ENCODE measurements around the gene SERPINB2. TPM values are rescaled to one million over a fixed set of nuclear protein-coding genes. Genes with fewer than 3 reads are reported as not detected.
A peak's percentile ranks its signal among the peaks of the same experiment; 100 is the strongest.

SERPINB2 gene
- total RNA-seq, 4 donors from 2014 or later, result 138 to 309 (median 189) TPM

DNA sequence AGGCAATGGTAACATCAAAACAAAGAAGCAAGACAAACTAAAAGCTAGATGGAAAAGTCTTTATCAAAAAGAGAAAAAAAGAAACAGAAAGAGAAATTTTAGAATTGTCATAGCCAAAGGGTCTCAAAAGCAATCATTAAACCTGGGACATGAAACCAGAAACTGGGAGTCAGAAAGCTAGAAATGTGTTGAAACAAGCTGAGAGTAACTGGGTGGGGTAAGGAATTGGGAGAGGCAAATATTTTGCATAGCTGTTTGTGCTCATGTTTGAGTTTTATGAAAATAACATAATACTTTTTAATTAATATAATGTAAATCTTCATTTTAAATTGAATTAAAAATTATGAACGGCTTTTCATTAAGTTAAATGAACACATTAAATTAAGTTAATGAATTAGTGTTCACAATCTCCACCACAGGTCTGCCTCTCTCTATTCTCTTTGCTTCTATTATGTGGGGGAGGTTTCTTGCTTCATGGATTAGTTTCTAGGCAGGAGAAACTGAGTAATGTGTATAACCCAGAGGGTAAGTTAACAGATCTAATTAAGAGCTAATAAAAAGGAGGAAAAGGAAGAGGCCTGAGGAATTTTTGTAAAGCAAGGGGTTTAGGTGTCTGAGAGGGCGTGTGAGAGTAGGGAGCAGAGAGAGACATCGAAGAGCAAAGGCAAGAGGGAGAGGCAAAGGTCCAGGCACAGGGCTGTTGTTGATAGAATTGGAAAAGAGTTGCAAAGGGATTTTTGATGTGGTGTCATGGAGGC is 20.0 kb upstream of the SERPINB2 start:
- Histone ChIP-seq H3K4me3 (no peak overlapping the region), H3K27me3 (no peaks in the 10 kb centered on the region), H3K9me3 (no peaks in the 10 kb centered on the region), H3K27ac (peak overlapping the region in 3 of 4 donors; percentile 77 to 82 (median 79)), H3K36me3 (no peaks in the 10 kb centered on the region), H3K4me1 (peaks cover 0 to 23% (median 5%) of the 10 kb centered on the region in 3 donors)
- no peak for DNase-seq
- 43 to 45% methylated on average over 3 of the region's 3 CpGs for WGBS, 2 donors
- intact Hi-C loops (cut with DNase I), result no loop called here
- no peak for TF ChIP-seq POLR2A (IDR thresholded peaks at IDR 0.05)
- TF ChIP-seq, protein P1, sequence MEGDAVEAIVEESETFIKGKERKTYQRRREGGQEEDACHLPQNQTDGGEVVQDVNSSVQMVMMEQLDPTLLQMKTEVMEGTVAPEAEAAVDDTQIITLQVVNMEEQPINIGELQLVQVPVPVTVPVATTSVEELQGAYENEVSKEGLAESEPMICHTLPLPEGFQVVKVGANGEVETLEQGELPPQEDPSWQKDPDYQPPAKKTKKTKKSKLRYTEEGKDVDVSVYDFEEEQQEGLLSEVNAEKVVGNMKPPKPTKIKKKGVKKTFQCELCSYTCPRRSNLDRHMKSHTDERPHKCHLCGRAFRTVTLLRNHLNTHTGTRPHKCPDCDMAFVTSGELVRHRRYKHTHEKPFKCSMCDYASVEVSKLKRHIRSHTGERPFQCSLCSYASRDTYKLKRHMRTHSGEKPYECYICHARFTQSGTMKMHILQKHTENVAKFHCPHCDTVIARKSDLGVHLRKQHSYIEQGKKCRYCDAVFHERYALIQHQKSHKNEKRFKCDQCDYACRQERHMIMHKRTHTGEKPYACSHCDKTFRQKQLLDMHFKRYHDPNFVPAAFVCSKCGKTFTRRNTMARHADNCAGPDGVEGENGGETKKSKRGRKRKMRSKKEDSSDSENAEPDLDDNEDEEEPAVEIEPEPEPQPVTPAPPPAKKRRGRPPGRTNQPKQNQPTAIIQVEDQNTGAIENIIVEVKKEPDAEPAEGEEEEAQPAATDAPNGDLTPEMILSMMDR (IDR thresholded peaks at IDR 0.05), result no peak

DNA sequence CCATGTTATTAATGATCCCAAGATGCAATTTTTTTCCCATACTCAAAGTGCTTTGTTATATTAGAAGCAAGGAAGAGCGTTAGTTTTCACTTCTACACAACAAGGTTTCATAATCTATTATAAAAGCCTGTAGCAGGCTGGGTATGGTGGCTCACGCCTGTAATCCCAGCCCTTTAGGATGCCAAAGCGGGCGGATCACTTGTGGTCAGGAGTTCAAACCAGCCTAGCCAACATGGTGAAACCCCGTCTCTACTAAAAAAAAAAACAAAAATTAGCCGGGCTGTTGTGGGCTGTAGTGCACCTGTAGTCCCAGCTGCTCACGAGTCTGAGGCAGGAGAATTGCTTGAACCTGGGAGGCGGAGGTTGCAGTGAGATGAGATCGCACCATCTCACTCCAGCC is 19.0 kb upstream of the SERPINB2 start:
- intact Hi-C loops (cut with DNase I), result no loop called here
- H3K36me3 ChIP-seq, result no peaks in the 10 kb centered on the region
- 72 to 76% methylated on average over 9 of the region's 9 CpGs for WGBS, 2 donors
- H3K9me3 ChIP-seq, result no peaks in the 10 kb centered on the region
- H3K27me3 ChIP-seq, result no peaks in the 10 kb centered on the region
- no peak overlapping the region for H3K4me3 ChIP-seq
- DNase-seq, result no peak
- peaks cover 0 to 23% (median 5%) of the 10 kb centered on the region in 3 donors for H3K4me1 ChIP-seq
- TF ChIP-seq POLR2A (IDR thresholded peaks at IDR 0.05), result no peak
- TF ChIP-seq, protein P1 (IDR thresholded peaks at IDR 0.05), result no peak
- H3K27ac ChIP-seq, result peak overlapping the region in 3 of 4 donors; percentile 77 to 82 (median 79)

DNA sequence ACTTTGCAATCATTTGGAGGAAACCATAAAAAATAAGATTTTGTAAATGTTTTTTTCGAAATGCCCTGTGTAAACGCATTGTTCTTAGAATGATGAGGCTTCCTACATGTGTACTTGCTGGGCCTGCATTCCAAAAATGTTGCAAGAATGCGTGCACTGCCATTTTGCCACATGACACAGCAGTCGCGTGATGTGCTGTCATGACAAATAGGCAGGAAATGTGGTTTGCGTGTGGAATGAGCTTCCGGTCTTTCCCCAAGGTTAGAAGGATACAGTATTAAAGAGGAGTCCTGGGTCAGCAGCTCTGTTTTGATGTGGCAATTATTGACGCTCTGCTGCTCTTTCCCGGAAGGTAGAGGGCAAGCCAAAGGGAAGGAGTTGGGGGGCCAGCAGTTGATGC is 18.1 kb upstream of the SERPINB2 start:
- DNase-seq, result no peak
- no peak overlapping the region for H3K4me3 ChIP-seq
- no peak overlapping the region for H3K27ac ChIP-seq
- intact Hi-C loops (cut with DNase I), result no loop called here
- WGBS, 2 donors, result 73 to 88% methylated on average over 9 of the region's 9 CpGs
- H3K9me3 ChIP-seq, result no peaks in the 10 kb centered on the region
- TF ChIP-seq, protein P1 (IDR thresholded peaks at IDR 0.05), result no peak
- no peak for TF ChIP-seq POLR2A (IDR thresholded peaks at IDR 0.05)
- H3K4me1 ChIP-seq, result peaks cover 0 to 23% (median 5%) of the 10 kb centered on the region in 3 donors
- no peaks in the 10 kb centered on the region for H3K36me3 ChIP-seq
- no peaks in the 10 kb centered on the region for H3K27me3 ChIP-seq

DNA sequence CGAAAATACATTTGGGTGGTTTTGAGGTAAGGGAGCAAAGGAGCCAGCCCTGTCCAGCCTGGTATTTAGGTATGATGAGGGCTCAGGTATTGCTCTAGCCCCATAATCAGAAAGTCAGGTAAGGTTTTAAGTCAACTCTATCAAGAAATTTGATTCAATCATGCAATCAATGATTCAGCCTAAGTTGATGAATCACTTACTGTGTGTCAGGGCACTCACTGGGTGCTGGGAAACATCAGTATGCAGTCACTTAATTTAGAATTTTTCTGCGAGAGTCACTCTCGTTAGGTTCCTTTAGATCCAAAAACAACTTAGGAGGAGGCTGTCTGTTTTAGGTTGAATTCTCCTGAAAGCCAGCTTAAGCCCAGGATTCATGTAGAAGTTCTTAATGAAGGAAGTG is 17.7 kb upstream of the SERPINB2 start:
- Histone ChIP-seq H3K27ac (no peak overlapping the region), H3K36me3 (no peaks in the 10 kb centered on the region), H3K27me3 (no peaks in the 10 kb centered on the region), H3K4me1 (peaks cover 0 to 23% (median 5%) of the 10 kb centered on the region in 3 donors), H3K9me3 (no peaks in the 10 kb centered on the region), H3K4me3 (no peak overlapping the region)
- no peak for TF ChIP-seq POLR2A (IDR thresholded peaks at IDR 0.05)
- TF ChIP-seq, protein P1 (IDR thresholded peaks at IDR 0.05), result no peak
- DNase-seq, result no peak
- WGBS, 2 donors, result 64 to 84% methylated on average over 3 of the region's 3 CpGs
- intact Hi-C loops (cut with DNase I), result no loop called here

DNA sequence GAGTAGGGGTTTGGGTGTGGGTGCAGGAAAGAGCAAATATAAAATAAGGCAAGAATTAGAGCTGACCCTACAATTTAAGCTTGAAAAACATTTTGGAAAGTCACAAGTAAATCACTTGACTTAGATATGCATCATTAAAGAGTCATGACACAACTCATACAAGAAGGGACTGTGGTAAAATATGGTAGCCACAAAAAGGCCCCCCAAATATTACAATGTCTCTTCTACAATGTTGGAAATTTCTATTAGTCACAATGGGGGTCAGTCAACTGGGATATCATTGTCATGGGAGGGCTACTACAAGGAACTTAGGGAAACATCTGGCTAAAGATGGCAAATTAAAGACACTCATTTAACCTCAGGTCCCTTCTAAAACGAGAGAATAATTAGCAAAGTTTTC is 15.7 kb upstream of the SERPINB2 start:
- Histone ChIP-seq H3K27ac (no peak overlapping the region), H3K9me3 (no peaks in the 10 kb centered on the region), H3K4me1 (peaks cover 0 to 19% (median 4%) of the 10 kb centered on the region in 3 donors), H3K4me3 (no peak overlapping the region), H3K36me3 (no peaks in the 10 kb centered on the region), H3K27me3 (no peaks in the 10 kb centered on the region)
- intact Hi-C loops (cut with DNase I), result no loop called here
- no peak for TF ChIP-seq POLR2A (IDR thresholded peaks at IDR 0.05)
- TF ChIP-seq, protein P1 (IDR thresholded peaks at IDR 0.05), result no peak
- no peak for DNase-seq
- 52 to 67% methylated on average over 1 of the region's 1 CpG for WGBS, 2 donors

All from esophagus squamous epithelium (tissue), 5 donors.